Activated T-cell treated with anti-CD3 and anti-CD28 coated beads for 4 hours (primary cell): ENCODE data around the gene RAB11FIP3.
"Not testable (repeated sequence)": the region's sequence is repeated elsewhere in the genome, so short reads cannot be mapped to it uniquely, and the experiment has no call there.

Source experiments
- DNase-seq: peaks from one replicate; pipeline ENCODE4 v3.0.0-alpha.2; 2020

The RAB11FIP3 gene

DNA sequence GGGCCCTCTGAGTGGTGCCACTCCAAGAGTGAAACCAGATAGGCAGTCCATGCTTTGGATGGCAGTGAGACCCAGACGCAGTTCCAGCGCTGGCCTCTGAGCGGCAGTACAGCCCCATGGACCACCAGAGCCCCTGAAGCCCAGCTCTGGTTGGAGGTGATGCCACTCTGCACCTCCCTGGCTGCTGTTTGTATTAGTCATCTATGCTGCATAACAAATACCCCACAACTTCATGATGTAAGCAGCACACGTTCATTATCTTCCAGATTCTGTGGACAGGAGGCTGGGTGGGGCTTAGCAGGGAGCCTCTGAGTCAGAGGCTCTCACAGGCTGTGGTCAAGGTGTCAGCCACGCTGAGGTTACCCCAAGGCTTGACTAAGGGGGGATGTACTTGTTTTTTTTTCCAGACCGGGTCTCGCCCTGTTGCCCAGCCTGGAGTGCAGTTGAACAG, 33.5 kb upstream of the RAB11FIP3 start:
- DNase-seq = peak; percentile 66

DNA sequence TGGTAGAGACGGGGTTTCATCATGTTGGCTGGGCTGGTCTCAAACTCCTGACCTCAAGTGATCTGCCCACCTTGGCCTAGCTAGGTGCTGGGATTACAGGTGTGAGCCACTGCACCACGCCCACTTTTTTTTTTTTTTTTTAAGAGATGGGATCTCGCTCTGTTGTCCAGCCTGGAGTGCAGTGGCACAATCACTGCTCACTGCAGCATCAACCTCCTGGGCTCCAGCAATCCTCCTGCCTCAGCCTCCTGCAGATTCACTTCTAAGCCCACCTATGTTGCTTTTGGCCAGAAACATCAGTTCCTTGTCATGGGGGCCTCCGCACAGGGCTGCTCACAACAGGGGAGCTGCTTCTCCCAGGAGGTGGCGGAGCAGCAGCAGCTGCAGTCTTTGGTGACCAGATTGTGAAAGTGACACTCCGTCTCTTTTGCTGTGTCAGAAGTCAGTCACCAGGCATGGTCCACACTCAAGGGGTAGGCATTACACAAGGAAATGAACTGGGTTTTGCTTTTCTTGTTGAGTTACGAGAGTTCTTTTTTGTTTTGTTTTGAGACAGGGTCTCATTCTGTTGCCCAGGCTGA, 32.9 kb upstream of the RAB11FIP3 start:
- no peak for DNase-seq

DNA sequence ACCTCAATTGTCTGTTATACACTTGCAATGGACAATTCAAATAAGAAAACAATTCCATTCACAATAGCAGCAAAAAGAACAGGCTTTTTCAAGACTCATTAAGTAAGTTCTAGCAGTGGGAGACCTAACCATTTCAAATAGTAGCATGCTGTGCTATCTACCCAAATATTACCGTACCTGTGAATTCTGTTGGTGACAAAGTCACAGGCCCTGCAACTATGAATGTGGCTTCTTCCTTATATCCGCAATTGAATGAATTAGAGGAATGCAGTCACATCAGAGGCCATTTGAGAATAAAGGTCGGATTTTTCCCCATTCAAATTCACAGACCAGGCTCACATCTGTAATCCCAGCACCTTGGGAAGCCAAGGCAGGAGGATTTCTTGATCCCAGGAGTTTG, 29.2 kb upstream of the RAB11FIP3 start:
- no peak for DNase-seq

- no peak for DNase-seq
Measured at GRCh38 chr16:396605-397004, 28.8 kb upstream of the RAB11FIP3 start.

- DNase-seq = no peak
Measured at GRCh38 chr16:397135-397661, 28.3 kb upstream of the RAB11FIP3 start, which contains the start of gene NME4. NME4 (plus strand) TSS chr16:397199; CDS start chr16:397223, 24 bp downstream.

DNA sequence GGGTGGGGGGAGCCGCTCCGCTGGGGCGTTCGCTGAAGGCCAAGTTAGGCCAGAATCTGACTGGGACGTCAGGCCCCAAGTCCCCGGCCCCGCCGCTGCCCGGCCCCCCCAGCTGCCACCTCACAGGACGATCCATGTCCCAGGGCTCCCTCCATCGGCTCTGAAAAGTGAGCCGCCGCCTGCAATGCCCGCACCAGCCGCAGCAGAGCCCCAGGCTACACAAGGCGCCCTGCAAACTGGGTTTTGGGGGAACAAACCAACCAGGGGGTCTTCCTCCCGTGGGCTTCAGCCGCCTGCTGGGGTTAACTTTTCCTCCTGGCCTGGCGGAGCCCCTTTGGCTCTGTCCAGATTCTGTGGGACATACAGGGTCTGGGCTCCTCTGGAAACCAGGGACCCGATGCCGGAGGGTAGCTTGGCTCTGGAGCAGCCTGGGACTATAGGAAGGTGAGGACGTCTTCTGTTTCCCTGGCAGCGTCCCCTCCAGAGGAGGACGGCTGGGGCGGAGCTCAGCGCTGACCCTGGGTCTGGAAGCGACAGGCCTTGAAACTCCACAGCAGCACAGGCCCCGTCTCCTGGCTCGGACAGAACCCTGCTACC, 27.6 kb upstream of the RAB11FIP3 start:
- no peak for DNase-seq

- no peak for DNase-seq
Measured at GRCh38 chr16:398561-399339, 26.7 kb upstream of the RAB11FIP3 start.

DNA sequence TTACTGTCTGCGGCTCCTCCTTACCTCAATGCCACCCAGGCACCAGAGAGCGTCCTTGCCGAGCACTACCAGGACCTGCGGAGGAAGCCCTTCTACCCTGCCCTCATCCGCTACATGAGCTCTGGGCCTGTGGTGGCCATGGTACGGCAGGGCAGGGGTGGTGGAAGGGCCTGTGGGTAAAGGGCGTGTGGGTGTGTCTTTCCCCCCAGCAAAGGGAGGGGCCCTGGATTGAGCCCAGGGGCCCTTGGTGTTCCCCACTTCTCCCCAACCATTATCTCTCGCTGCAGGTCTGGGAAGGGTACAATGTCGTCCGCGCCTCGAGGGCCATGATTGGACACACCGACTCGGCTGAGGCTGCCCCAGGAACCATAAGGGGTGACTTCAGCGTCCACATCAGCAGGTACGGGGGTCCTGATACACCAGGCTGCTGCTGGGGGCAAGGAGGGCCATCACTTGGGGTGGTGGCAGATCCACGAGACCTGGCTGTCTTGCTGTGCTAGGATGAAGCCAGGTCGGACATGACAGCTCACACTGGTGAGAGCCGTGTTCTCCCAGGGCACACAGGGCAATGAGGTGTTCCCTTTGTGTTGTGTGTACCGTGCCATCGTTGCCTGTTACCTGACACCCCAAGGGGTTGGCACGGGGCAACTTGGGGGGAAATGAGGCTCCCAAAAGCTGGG, 26.0 kb upstream of the RAB11FIP3 start:
- no peak for DNase-seq

GRCh38 chr16:400061-400591, 25.3 kb upstream of the RAB11FIP3 start:
- DNase-seq = no peak

DNA sequence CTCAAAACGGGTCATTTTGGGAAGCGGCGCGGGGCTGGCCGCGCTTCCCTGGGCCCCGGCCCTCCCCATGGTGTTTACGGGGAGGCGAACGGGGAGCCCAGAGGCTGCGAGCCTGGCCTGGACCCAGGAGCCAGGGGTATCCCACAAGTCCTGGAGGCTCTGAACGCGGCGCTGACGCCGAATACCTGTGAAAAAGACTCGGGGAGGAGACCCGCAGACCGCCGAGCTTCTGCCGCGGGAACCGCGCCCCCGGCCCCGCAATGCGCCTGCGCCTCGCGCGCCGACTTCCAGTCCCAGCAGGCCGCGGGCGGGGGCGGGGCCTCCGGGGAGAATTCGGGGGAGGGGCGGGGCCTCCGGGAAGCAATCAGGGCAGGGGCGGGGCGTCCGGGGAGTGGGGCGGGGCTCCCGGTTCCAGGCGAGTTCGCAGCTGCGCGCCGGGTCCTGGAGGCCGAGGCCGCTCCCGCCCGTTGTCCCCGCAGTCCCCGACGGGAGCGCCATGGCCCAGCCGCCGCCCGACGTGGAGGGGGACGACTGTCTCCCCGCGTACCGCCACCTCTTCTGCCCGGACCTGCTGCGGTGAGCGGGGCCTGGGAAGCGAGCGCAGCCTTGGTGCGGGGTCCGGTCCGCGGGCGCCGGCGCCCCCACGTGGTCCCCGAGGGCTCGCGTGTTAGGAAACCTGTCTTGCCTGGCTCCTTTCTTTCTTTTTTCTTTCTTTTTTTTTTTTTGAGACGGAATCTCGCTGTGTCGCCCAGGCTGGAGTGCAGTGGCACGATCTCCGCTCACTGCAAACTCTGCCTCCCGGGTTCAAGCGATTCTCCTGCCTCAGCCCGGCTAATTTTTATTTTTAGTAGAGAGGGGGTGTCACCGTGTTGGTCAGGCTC, 23.7 kb upstream of the RAB11FIP3 start, which contains the start of gene DECR2:
Gene DECR2 (plus strand): TSS at position 418 of the 881 bp plus-strand sequence. CDS start 79 bp downstream, at position 497.
- DNase-seq = peak; percentile 100

DNA sequence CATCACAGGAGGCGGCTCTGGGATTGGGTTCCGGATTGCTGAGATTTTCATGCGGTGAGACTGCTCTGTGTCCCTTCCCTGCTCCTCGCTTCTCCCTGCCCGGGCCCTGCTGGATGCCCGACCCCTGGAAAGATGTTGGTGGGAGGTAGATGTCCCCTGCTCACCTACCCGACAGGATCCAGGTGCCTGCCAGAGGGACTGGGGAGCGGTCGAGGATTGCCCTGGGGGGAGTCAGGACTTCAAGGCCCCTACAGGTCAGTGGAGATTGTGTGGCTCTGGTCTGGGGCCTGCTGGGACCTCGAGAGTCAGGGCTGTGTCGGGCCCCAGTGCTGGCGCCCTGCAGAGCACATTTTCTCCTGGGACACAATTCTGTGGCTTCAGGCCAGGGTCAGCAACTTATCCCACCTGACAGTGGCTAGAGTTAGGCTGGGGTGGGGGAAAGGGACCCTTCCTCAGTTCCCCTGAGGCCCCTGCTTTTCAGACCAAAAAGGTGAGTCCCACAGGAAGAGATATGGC, 20.4 kb upstream of the RAB11FIP3 start:
- no peak for DNase-seq

GRCh38 chr16:405548-406506, 19.6 kb upstream of the RAB11FIP3 start:
- no peak for DNase-seq

GRCh38 chr16:407253-407652, 18.2 kb upstream of the RAB11FIP3 start:
- no peak for DNase-seq

GRCh38 chr16:410516-411178, 14.8 kb upstream of the RAB11FIP3 start:
- DNase-seq = no peak

GRCh38 chr16:411576-412265, 13.7 kb upstream of the RAB11FIP3 start:
- no peak for DNase-seq

DNA sequence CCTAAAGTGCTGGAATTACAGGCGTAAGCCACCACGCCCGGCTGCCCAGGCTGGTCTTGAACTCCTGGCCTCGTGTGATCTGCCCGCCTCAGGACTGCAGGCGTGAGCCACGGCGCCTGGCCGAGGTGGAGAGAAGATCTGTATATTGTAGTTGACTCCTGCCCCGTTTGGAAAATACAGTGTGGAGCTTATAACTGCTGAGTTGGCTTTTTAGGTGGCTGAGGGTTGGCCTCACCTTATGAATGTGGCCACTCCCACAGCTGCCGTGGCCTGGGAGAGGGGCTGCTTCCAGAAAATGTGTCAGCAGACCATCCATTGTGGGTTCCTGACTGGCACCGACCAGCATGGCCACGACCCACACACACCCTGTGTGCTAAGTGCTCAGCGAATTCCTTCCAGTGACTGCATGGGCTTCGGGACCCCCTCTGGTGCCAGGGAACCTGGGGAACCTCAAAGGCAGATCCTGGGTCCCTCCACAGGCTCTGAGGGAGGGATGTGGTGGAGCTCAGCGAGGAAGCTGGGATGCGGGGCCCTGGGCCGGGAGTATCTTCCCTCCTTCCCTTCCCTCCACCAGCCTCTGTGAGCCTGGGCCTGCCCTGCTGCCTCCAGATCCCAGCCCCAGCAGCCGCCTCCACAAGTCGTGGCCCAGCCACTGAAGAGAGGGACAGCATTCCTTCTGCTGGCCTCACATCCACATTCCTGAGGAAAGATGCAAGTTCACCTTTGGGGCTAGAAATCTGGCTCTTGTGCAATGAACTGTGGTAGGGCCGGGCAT, 10.9 kb upstream of the RAB11FIP3 start:
- no peak for DNase-seq

- not testable (repeated sequence) for DNase-seq
Measured at GRCh38 chr16:415170-415498, 10.3 kb upstream of the RAB11FIP3 start.

DNA sequence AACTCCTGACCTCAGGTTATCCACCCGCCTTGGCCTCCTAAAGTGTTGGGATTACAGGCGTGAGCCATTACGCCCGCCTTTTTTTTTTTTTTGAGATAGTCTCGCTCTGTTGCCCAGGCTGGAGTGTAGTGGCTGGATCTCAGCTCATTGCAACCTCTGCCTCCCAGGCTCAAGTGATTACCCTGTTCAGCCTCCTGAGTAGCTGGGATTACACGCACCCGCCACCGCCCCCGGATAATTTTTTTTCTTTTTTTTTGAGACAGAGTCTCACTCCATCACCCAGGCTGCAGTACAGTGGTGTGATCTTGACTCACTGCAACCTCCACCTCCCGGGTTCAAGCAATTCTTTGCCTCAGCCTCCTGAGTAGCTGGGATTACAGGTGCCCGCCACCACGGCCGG, 3.3 kb upstream of the RAB11FIP3 start:
- not testable (repeated sequence) for DNase-seq
